Spleen (tissue), 7 donors: ENCODE measurements around the gene CCSER2.

Experiments used
- CTCF ChIP-seq, 11 experiments: fragments of 200-600 bp in 7 of 11; fragments of 450-650 bp in 4 of 11; sonication (generic) in 4 of 11; IDR thresholded peaks in 8 of 11; conservative IDR thresholded peaks in 3 of 11; 1 replicate in 7 of 11; 2 replicates in 4 of 11; pipeline versions ENCODE4 v1.4.0 to v1.8.0; 2016 to 2021; ENCODE audit warnings: antibody characterized with exemption in 11 of 11, inconsistent platforms in 4 of 11, mild to moderate bottlenecking in 1 of 11
- POLR2A ChIP-seq, 3 donors: fragments of 450-650 bp; IDR thresholded peaks; one replicate each; pipeline ENCODE4 v1.5.1; 2017; ENCODE audit warnings: antibody characterized with exemption in 3 of 3, mild to moderate bottlenecking in 1 of 3
- POLR2AphosphoS5 ChIP-seq, 3 donors: sonication (generic); formaldehyde crosslinking; IDR thresholded peaks; one replicate each; pipeline ENCODE4 v1.5.1; 2017; ENCODE audit warnings: antibody characterized with exemption in 3 of 3
- donor health status: DM: no; HTN: no; CAD: no; lungs with moderate emphysema.
- donor health status: DM: no; HTN: no; CAD: no.
- donor health status: DM: no; HTN: no; CAD: no.

GRCh38 chr10:84477398-84478128 lies 149.2 kb downstream of the CCSER2 start:
- TF ChIP-seq POLR2A (IDR thresholded peaks at IDR 0.05) (no peak), CTCF (IDR thresholded peaks at IDR 0.05 in 8 of 11, conservative IDR thresholded peaks at IDR 0.05 in 3 of 11) (no peak), POLR2AphosphoS5 (IDR thresholded peaks at IDR 0.05) (no peak)
